GM08714 (cell line): ENCODE results near the gene DNAH17.

Experiments used
- H3K4me3 ChIP-seq: fragments of 200-500 bp; sonication (Bioruptor generic); 2 replicates; pipeline ENCODE4 v1.5.1; 2014; ENCODE audit warnings: mild to moderate bottlenecking, low read length, inconsistent platforms
- ZNF274 ChIP-seq: IDR thresholded peaks from 2 replicates; pipeline ENCODE4 v1.6.1; 2012; ENCODE audit warnings: mild to moderate bottlenecking, low read depth, low read length

DNAH17 gene

GRCh38 chr17:78535273-78536197 lies 41.7 kb downstream of the DNAH17 start:
- no peak for TF ChIP-seq ZNF274
- no peak overlapping the region for H3K4me3 ChIP-seq

DNA sequence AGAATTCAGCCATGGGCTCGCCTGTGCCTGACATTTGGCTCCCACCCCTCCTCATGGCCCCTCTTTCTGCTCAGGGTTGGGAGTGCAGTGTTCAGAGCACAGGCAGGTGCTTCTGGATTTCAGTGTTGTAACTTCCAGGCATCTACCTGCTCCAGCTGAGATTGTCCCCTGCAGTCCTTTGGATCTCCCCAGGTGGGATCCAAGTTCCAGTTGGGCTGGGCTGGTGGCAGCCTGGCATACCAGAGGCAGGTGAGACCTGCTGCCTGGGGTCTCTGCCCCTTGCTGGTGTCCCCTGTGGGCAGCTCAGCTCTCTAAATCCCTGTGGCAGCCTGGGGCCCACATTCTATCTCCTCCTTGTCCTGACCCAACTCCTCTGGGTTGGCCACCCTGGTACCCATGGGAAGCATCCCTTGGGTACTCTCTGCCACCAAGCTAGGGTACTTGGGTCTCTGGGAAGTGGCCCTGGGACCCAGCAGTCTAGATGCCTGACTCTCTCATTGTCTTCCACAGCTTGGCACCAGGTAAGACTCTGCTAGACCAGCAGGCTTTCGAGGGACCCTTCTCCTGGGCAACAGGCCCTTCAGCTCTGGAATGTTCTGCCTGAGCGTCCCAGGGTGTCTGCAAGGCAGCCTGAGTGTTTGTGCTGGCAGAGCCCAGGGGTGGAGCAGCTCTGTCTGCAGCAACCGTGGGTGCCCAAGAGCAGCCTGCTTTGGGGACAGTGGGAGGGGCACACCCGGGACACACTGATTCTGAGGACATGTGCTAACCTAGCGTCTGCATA lies 42.5 kb downstream of the DNAH17 start:
- H3K4me3 ChIP-seq, result no peak overlapping the region
- TF ChIP-seq ZNF274, result no peak

DNA sequence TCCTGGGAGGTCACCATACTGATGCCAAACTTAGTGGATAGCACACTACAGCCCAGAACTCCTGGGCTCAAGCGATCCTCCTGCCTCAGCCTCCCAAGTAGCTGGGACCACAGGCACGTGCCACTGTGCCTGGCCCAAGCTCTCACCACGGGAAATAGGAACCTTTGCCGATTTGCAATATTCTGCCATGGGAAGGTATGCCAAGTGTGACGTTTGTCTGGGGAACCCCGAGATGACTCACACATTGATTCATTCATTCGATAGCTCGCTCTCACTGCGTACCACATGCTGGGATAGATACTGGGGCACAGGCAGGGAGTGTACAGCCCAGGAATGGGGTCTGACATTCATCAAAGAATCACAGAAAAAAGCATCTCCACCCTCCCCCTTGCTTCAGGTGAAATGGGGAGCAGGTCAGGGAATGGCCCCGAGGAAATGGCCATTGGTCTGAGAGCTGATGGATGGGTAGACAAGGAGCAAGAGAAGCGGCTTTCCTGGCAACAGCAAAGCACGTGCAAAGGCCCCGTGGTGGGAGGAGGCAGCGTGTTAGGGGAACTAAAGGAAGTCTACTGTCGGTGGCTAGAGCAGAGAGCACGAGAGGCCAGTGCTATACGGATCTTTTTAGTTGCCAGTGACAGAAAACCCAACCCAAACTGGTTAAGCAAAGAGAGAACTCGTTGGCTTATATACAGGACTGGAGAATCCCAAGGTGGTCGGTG lies 44.1 kb downstream of the DNAH17 start:
- H3K4me3 ChIP-seq, result no peak overlapping the region
- no peak for TF ChIP-seq ZNF274

- no peak for TF ChIP-seq ZNF274
- H3K4me3 ChIP-seq, result no peak overlapping the region
Observed at GRCh38 chr17:78532311-78532710, 44.9 kb downstream of the DNAH17 start.

GRCh38 chr17:78530675-78531074 lies 46.5 kb downstream of the DNAH17 start:
- H3K4me3 ChIP-seq, result no peak overlapping the region
- no peak for TF ChIP-seq ZNF274

DNA sequence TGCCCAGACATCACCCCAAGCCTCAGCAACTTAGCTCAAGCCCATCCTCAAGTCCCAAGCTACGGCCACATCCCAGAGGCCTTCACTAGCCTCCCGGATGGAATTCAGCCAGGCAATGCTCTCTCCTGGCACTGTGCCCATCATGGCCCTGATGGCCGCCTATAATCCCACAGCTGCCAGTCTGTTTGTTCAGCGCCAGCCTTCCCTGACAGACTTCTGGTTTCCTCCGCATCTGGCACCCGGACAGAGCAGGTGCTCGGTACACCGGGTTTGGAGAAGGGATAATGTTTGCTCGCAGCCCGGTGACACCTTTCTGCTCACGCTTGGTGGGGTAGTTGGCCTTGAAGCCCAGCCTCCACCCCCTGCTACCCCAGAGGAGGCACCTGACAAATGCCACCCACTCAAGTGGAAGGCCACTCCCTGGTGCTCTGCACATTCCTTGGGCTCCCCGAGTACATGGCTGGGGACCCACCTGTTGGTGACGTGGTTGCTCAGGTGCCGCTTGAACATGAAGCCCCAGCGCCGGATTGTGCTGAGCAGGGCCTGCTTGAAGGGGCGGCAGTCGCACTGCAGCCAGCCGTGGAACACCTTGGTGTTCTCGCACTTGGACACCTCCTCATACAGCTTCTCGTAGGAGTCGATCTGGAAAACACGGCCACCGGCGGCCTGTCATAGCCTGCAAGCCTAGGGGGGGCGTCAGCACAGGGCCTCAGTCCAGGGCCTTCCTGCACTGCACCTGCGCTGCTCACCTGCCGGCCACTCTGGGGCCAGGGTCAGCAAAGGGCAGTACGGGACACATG lies 47.1 kb downstream of the DNAH17 start:
- TF ChIP-seq ZNF274, result no peak
- no peak overlapping the region for H3K4me3 ChIP-seq

DNA sequence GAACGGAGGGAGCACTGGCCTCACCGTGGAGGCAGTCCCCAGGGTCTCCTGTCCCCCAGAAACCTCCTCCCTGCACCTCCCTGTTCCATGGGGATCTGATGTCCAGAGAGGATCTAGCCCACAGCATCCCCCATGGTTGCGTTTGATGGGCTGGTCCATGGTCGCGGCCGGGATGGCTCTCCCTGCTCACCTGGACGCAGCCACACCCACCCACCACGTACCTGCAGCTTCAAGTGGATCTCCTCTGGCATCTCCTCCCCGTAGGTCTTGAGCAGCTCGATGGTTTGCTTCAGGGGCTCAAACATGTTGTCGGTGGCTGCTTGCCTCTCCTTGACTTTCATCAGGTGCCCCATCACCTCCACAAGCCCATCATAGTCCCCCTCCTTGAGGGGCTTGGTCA lies 47.9 kb downstream of the DNAH17 start:
- H3K4me3 ChIP-seq, result no peak overlapping the region
- no peak for TF ChIP-seq ZNF274

DNA sequence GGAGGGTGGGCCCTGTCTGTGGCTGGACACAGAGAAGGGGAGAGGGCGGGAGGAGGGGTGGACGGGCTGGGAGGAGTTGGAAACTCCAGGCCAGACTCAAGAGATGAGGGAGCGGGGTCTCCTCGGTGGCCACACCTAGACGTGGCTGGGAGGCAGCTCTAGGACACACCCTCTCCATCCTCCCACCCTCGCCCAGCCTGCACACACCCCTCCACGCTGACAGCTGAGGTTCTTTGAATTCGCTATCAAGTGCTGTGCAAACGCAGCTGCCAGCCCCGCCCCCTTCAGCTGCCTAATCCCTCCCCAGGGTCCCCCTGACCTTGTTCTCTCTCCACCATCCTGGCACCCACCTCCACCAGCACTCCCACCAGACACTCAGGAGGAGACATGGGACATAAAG lies 48.7 kb downstream of the DNAH17 start:
- no peak overlapping the region for H3K4me3 ChIP-seq
- TF ChIP-seq ZNF274, result no peak

GRCh38 chr17:78527345-78527744 lies 49.9 kb downstream of the DNAH17 start:
- TF ChIP-seq ZNF274, result no peak
- H3K4me3 ChIP-seq, result no peak overlapping the region

DNA sequence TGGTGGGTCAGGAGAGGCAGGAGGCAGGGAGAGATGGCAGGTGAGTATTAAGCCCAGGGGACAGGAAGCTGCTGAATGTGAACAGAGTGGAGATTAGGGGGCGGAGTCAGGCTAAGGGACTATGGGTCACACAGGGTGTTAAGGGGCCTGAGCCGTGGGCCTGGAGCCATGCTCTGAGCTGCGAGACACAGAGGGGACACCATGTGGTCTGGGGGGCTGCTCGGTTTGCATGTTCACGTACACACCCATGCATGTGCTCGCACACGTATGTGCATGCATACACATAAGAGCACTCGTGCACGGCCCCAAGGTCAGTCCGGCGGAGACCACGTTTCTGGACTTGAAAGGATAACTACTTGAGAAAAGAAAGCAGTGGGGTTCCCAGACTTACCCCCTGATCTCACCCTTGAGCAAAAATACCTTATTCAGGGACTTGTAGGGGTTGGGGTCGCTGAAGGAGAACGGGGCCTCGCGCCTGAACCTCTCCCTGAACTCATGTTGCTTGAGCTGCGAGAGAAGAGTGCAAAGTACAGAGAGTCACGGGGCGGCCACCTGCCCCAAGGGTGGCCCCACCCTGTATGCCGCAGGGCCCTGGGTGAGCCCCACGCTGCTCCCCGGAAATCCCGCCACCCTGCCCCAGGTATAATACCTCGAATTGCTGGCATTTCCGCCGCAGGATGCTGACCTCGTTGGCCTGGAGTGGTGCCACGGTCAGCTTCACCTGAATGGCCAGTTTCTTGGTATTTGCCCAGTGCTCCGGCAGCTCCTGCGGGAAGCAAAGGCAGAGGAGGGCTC lies 50.8 kb downstream of the DNAH17 start:
- no peak overlapping the region for H3K4me3 ChIP-seq
- TF ChIP-seq ZNF274, result no peak

DNA sequence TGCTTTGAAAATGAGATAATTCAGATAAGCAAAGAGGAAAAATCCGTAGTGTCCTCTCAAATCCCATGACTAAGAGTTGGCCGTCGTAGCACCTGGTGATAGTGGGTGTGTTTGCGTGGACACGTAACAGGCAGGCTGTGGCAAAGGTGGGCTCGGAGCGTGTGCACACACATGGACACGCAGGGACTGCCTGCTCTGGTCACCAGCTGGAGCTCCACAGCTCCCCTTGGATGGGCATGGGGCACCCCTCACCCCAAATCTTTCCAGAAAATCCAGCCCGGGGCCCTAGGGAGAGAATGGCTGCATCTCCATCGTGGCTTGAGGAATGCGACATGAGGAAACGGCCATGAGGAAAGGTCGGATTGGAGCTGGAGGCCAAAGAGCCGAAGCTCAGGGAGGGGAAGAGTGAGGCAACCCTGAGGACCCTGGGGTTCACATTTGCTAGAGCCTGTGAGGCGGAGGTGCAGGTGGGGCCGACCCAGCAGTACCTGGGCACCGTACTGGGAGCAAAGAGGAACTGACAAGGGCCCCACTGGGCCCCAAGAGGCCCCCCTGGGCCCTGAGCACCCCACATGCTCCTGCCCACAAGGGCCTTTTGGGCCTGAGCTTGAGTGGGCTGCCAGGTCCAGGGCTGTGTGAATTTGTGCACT lies 51.6 kb downstream of the DNAH17 start:
- TF ChIP-seq ZNF274, result no peak
- no peak overlapping the region for H3K4me3 ChIP-seq

GRCh38 chr17:78524870-78525510 lies 52.2 kb downstream of the DNAH17 start:
- TF ChIP-seq ZNF274, result no peak
- no peak overlapping the region for H3K4me3 ChIP-seq
